Panc1 (cell line): ENCODE measurements around the gene CCSER2.

ENCODE experiments used
- CTCF ChIP-seq: fragments of 450-650 bp; IDR thresholded peaks from 2 replicates; pipeline ENCODE4 v1.5.1; 2017; ENCODE audit warnings: mild to moderate bottlenecking
- POLR2AphosphoS5 ChIP-seq: IDR thresholded peaks from 2 replicates; pipeline ENCODE4 v1.6.1; 2012; ENCODE audit warnings: mild to moderate bottlenecking, low read depth, low read length, moderate library complexity
- SIN3A ChIP-seq: IDR thresholded peaks from 2 replicates; pipeline ENCODE4 v1.6.1; 2012; ENCODE audit warnings: low read depth, mild to moderate bottlenecking, low read length, moderate library complexity, borderline replicate concordance; ENCODE audit not compliant: insufficient read depth
- TCF7L2 ChIP-seq: IDR thresholded peaks from 2 replicates; pipeline ENCODE4 v1.6.1; 2011; ENCODE audit warnings: mild to moderate bottlenecking, low read depth, low read length, inconsistent platforms
- TF ChIP-seq, protein P1 (sequence below), 2 experiments: IDR thresholded peaks; 2 replicates each; pipeline ENCODE4 v1.6.1; 2011 to 2012; ENCODE audit warnings: low read depth in 2 of 2, control low read depth in 1 of 2, low read length in 1 of 2, mild to moderate bottlenecking in 1 of 2, moderate library complexity in 1 of 2; ENCODE audit not compliant: insufficient read depth in 1 of 2

GRCh38 chr10:84395581-84395980 is 67.2 kb downstream of the CCSER2 start:
- TF ChIP-seq CTCF (no peak), TCF7L2 (no peak), SIN3A (no peak), POLR2AphosphoS5 (no peak)
- TF ChIP-seq, protein P1, sequence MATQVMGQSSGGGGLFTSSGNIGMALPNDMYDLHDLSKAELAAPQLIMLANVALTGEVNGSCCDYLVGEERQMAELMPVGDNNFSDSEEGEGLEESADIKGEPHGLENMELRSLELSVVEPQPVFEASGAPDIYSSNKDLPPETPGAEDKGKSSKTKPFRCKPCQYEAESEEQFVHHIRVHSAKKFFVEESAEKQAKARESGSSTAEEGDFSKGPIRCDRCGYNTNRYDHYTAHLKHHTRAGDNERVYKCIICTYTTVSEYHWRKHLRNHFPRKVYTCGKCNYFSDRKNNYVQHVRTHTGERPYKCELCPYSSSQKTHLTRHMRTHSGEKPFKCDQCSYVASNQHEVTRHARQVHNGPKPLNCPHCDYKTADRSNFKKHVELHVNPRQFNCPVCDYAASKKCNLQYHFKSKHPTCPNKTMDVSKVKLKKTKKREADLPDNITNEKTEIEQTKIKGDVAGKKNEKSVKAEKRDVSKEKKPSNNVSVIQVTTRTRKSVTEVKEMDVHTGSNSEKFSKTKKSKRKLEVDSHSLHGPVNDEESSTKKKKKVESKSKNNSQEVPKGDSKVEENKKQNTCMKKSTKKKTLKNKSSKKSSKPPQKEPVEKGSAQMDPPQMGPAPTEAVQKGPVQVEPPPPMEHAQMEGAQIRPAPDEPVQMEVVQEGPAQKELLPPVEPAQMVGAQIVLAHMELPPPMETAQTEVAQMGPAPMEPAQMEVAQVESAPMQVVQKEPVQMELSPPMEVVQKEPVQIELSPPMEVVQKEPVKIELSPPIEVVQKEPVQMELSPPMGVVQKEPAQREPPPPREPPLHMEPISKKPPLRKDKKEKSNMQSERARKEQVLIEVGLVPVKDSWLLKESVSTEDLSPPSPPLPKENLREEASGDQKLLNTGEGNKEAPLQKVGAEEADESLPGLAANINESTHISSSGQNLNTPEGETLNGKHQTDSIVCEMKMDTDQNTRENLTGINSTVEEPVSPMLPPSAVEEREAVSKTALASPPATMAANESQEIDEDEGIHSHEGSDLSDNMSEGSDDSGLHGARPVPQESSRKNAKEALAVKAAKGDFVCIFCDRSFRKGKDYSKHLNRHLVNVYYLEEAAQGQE (IDR thresholded peaks at IDR 0.05; ENCODE audit: insufficient read depth in 1 of 2, low read depth in 2 of 2, low read length in 1 of 2), result no peak
